Measurements from ENCODE around the gene ARHGAP10.

DNA sequence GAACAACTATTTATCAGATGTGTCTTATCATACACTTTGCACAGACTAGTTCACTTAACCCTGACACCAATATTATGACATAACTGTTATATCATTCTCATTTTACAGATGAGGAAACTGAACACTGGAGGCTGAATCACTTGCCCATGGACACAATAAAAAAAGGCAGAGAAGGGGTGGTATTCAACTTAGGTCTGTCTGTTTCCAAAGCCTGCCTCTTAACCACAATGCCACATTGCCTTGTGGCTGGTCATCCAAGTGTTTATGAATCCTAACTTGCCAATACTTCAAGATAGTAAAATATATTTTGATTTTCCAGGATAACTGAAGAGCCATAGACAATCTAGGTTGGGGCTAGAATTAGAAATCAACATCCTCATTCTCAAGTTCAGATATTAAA, 382.5 kb downstream of the ARHGAP10 start:
- TF ChIP-seq, protein P1, sequence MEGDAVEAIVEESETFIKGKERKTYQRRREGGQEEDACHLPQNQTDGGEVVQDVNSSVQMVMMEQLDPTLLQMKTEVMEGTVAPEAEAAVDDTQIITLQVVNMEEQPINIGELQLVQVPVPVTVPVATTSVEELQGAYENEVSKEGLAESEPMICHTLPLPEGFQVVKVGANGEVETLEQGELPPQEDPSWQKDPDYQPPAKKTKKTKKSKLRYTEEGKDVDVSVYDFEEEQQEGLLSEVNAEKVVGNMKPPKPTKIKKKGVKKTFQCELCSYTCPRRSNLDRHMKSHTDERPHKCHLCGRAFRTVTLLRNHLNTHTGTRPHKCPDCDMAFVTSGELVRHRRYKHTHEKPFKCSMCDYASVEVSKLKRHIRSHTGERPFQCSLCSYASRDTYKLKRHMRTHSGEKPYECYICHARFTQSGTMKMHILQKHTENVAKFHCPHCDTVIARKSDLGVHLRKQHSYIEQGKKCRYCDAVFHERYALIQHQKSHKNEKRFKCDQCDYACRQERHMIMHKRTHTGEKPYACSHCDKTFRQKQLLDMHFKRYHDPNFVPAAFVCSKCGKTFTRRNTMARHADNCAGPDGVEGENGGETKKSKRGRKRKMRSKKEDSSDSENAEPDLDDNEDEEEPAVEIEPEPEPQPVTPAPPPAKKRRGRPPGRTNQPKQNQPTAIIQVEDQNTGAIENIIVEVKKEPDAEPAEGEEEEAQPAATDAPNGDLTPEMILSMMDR (IDR thresholded peaks at IDR 0.05; ENCODE audit: low read depth, low read length), result no peak
- no peak for TF ChIP-seq POLR2A (IDR thresholded peaks at IDR 0.05; ENCODE audit: extremely low read depth, insufficient read length)

Data from NB4 (cell line).